Common myeloid progenitor, CD34-positive (primary cell): ENCODE data around the gene TRMT10B.

Source experiments
- CTCF ChIA-PET: fragments of 350-600 bp; sonication (Branson Sonifier 250); formaldehyde crosslinking; loops from one replicate; lab custom pipeline; 2021; ENCODE audit warnings: antibody characterized with exemption; lab: Charles Lee
- POLR2A ChIA-PET: fragments of 350-600 bp; sonication (Branson Sonifier 250); formaldehyde crosslinking; loops from one replicate; lab custom pipeline; 2021; ENCODE audit warnings: antibody characterized with exemption; lab: Charles Lee
- DNase-seq, 3 donors: peaks; one replicate each; pipeline versions ENCODE4 v3.0.0 to v3.0.0-alpha.2; 2013
- H3K27ac ChIP-seq, 2 experiments: 1 replicate in 1 of 2; 2 replicates in 1 of 2; pipeline ENCODE4 v1.7.0; 2013; ENCODE audit warnings: inconsistent platforms in 2 of 2, low read length in 2 of 2, mild to moderate bottlenecking in 2 of 2, low read depth in 1 of 2, moderate library complexity in 1 of 2; ENCODE audit not compliant: severe bottlenecking in 2 of 2, insufficient read depth in 1 of 2, poor library complexity in 1 of 2
- H3K27me3 ChIP-seq, 5 experiments: replicated peaks in 2 of 5; 1 replicate in 3 of 5; 2 replicates in 2 of 5; pipeline versions ENCODE4 v1.6.1 to v1.7.0; 2013; ENCODE audit warnings: low read length in 4 of 5, mild to moderate bottlenecking in 2 of 5, moderate library complexity in 2 of 5, inconsistent platforms in 1 of 5; ENCODE audit not compliant: insufficient read depth in 5 of 5, control insufficient read depth in 4 of 5
- H3K36me3 ChIP-seq, 4 experiments: 1 replicate in 2 of 4; 2 replicates in 2 of 4; pipeline versions ENCODE4 v1.6.1 to v1.7.0; 2013; ENCODE audit warnings: low read length in 3 of 4, control low read depth in 1 of 4, mild to moderate bottlenecking in 1 of 4; ENCODE audit not compliant: control insufficient read depth in 4 of 4, insufficient read depth in 4 of 4
- H3K4me1 ChIP-seq, 4 experiments: 1 replicate in 3 of 4; 2 replicates in 1 of 4; pipeline versions ENCODE4 v1.6.1 to v1.7.1; 2013; ENCODE audit warnings: low read length in 3 of 4, mild to moderate bottlenecking in 3 of 4, control low read depth in 1 of 4, inconsistent platforms in 1 of 4, moderate library complexity in 1 of 4; ENCODE audit not compliant: control insufficient read depth in 4 of 4, insufficient read depth in 4 of 4; ENCODE audit errors: control extremely low read depth in 1 of 4
- H3K4me3 ChIP-seq, 7 experiments: 1 replicate in 4 of 7; 2 replicates in 3 of 7; pipeline versions ENCODE4 v1.5.1 to v1.7.0; 2013; ENCODE audit warnings: mild to moderate bottlenecking in 7 of 7, low read length in 6 of 7, moderate library complexity in 6 of 7, inconsistent platforms in 2 of 7, low read depth in 2 of 7, control low read depth in 1 of 7; ENCODE audit not compliant: insufficient read depth in 4 of 7, control insufficient read depth in 1 of 7; ENCODE audit errors: extremely low read depth in 1 of 7
- H3K9me3 ChIP-seq, 5 experiments: 1 replicate in 4 of 5; 2 replicates in 1 of 5; pipeline versions ENCODE4 v1.6.1 to v1.7.1; 2013; ENCODE audit warnings: low read length in 4 of 5, mild to moderate bottlenecking in 2 of 5, inconsistent platforms in 1 of 5, low read depth in 1 of 5, moderate library complexity in 1 of 5; ENCODE audit not compliant: control insufficient read depth in 4 of 5, insufficient read depth in 2 of 5; ENCODE audit errors: control extremely low read depth in 1 of 5
- WGBS: methylation state at CpG from one replicate; pipeline ENCODE4 v1.1.5; 2013; ENCODE audit not compliant: insufficient coverage; 5-methylcytosine and 5-hydroxymethylcytosine counted together

Gene TRMT10B

GRCh38 chr9:37732952-37733351, 20.7 kb upstream of the TRMT10B start:
- Histone ChIP-seq H3K27ac (no peak overlapping the region), H3K4me1 (no peaks in the 10 kb centered on the region), H3K27me3 (peaks cover 0 to 3% (median 0%) of the 10 kb centered on the region in 5 experiments), H3K36me3 (no peaks in the 10 kb centered on the region), H3K4me3 (no peak overlapping the region), H3K9me3 (no peaks in the 10 kb centered on the region)
- ChIA-PET CTCF (interaction anchor here (1.2 to 1.4 kb wide), 2 partner anchors 15 to 16 kb away, joined by 3 to 5 read pairs; no protein-coding TSS in a partner anchor), POLR2A (no interaction called here)
- no peak for DNase-seq
- WGBS: 92% methylated on average over 2 of the region's 2 CpGs

- CTCF ChIA-PET: no interaction called here
Measured at GRCh38 chr9:37739222-37739621, 14.4 kb upstream of the TRMT10B start.

DNA sequence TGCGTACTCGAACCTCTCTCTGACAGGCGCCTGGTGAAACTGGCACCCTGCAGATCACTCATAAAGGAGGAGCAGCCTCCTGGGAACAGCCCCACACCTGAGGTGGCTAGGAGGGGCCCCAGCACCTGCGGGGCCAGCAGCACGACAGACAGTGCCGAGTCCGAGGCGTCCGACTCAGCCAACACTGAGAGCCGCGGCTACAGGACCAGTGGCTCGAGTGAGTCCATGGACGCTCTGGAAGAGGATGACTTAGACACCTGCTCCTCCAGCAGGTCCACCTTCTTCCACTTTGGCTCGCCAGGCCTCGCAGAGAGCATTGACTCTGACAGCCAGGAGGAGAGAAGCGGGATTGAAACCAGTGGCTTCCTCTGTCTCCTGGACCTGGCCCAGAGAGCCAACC, 13.5 kb upstream of the TRMT10B start:
- CTCF ChIA-PET: interaction anchor here (0.7 kb wide), 1 partner anchor 42 kb away, joined by 3 read pairs; no protein-coding TSS in a partner anchor
- POLR2A ChIA-PET: no interaction called here
- DNase-seq: no peak
- H3K27me3 ChIP-seq: peaks cover 0 to 2% (median 0%) of the 10 kb centered on the region in 5 experiments
- H3K36me3 ChIP-seq: no peaks in the 10 kb centered on the region
- 96% methylated on average over 16 of the region's 16 CpGs for WGBS
- no peak overlapping the region for H3K4me3 ChIP-seq
- no peaks in the 10 kb centered on the region for H3K9me3 ChIP-seq
- no peak overlapping the region for H3K27ac ChIP-seq
- H3K4me1 ChIP-seq: no peaks in the 10 kb centered on the region

More at GRCh38 chr9:37739222-37739621, 14.4 kb upstream of the TRMT10B start:
- WGBS: 85% methylated on average over 5 of the region's 5 CpGs
- Histone ChIP-seq H3K4me3 (no peak overlapping the region), H3K27me3 (peaks cover 0 to 2% (median 0%) of the 10 kb centered on the region in 5 experiments), H3K4me1 (no peaks in the 10 kb centered on the region), H3K27ac (no peak overlapping the region), H3K36me3 (no peaks in the 10 kb centered on the region), H3K9me3 (no peaks in the 10 kb centered on the region)
- DNase-seq: no peak
- POLR2A ChIA-PET: no interaction called here

DNA sequence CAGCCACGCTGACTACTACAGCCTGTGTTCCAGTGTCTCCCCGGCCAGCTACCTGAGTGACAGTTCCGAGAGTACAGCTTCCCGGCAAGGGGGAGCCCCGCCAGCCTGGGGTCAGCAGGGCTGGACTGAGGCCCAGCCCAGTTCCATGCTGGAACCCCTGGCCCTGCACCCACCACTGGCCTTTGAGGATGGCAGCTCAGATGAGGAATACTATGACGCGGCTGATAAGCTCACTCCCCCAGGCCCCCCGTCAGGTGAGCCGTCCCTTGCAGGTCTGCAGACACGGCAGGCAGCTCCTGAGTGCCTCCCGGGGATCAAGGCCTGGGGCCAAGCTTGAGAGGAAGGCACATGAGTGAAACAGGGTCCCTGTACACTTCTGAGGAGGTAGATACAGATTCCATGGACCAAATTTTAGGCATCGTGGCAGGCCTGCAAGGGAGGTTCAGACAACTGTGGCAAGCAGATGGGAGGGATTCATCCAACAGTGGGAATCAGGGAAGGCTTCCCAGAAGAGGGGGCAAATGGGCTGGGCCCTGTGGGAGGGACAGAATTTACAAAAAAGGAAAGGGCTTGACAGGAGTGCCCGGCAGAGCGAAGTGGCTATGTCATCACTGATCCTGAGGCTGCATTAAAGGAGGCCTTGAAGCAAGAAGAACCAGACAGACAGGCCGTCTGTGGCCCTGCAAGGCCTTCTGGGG, 12.8 kb upstream of the TRMT10B start:
- no peak for DNase-seq
- WGBS: 93% methylated on average over 15 of the region's 15 CpGs
- Histone ChIP-seq H3K9me3 (no peaks in the 10 kb centered on the region), H3K27me3 (no peaks in the 10 kb centered on the region), H3K27ac (no peak overlapping the region), H3K36me3 (no peaks in the 10 kb centered on the region), H3K4me1 (no peaks in the 10 kb centered on the region), H3K4me3 (no peak overlapping the region)
- POLR2A ChIA-PET: no interaction called here
- CTCF ChIA-PET: interaction anchor here (0.7 kb wide), 1 partner anchor 43 kb away, joined by 3 read pairs; no protein-coding TSS in a partner anchor

DNA sequence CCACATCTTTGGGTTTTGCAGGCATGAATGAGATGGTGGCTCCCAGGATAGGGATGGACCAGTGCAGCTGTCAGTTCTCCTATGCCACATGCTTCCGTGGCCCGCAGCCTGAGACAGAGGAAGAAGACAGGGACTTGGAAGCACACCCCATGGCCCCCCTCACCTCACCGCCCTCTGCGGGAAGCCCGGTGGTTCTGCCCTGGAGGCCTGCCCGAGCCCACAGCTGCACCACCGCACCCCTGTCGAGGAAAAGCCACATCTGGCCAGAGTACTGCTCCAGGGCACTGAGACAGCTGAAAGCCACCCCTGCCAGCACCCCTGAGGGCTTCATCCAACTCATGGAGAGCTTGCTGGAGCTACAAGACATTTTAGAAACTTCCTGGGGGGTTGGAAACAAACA, 7.6 kb upstream of the TRMT10B start:
- Histone ChIP-seq H3K36me3 (no peaks in the 10 kb centered on the region), H3K27me3 (no peaks in the 10 kb centered on the region), H3K4me3 (no peak overlapping the region), H3K4me1 (no peaks in the 10 kb centered on the region), H3K9me3 (no peaks in the 10 kb centered on the region), H3K27ac (no peak overlapping the region)
- WGBS: 80% methylated on average over 1 of the region's 8 CpGs
- no peak for DNase-seq
- ChIA-PET POLR2A (no interaction called here), CTCF (interaction anchor here (1.0 to 1.7 kb wide), 3 partner anchors 13 to 517 kb away, joined by 3 read pairs; no protein-coding TSS in a partner anchor)

DNA sequence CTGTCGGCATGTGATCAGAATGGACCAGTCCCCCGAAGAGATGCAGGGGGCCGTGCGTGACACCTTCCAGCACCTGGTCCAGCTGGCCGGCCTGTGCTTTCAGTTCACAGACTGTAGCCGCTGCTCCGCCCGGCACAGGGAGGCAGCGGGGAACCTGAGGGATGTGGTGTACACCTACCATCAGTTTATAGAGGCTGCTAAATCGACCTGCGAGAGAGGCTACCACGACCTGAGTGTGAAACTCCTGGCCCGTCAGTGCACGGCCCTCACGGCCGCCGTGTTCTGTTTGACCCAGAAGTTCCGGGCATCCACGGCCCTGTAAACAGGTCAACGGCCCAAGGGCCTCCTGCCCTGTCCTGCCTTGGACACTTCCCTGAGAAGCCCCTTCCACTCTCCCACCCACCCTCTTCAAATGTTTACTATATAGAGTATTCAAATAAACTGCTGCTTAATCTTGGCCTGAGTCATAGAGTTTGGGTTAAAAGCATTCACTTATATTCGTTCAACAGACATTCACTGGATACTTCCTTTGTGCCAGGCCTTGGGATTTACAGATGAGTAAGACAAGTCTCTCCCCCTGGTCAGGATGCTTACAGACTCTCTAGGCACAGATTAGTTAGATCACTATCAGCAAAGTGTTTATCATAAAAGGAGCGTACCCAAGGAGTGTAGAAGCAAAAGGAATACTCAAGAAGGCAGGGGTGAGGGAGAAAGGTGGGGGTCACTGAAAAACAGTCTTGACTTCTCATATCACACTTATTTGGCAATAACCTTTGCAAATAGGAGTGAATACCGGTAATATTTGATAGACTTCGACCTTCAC, 6.9 kb upstream of the TRMT10B start:
- no peaks in the 10 kb centered on the region for H3K36me3 ChIP-seq
- no peak for DNase-seq
- H3K27me3 ChIP-seq: no peaks in the 10 kb centered on the region
- no peak overlapping the region for H3K27ac ChIP-seq
- H3K4me1 ChIP-seq: no peaks in the 10 kb centered on the region
- CTCF ChIA-PET: interaction anchor here (1.0 to 1.7 kb wide), 3 partner anchors 13 to 517 kb away, joined by 3 read pairs; no protein-coding TSS in a partner anchor
- POLR2A ChIA-PET: no interaction called here
- 85% methylated on average over 20 of the region's 24 CpGs for WGBS
- no peak overlapping the region for H3K4me3 ChIP-seq
- H3K9me3 ChIP-seq: no peaks in the 10 kb centered on the region
